ENCODE results near the gene EID1.

- TF ChIP-seq ZNF274 (IDR thresholded peaks at IDR 0.05; ENCODE audit: low read depth, low read length): no peak
- TF ChIP-seq YY1 (IDR thresholded peaks at IDR 0.05; ENCODE audit: insufficient read depth, insufficient read length): no peak
These were observed 27.9 kb downstream of the EID1 start for GRCh38 chr15:48905847-48906246.

Measured in NT2/D1 (cell line).